AG20443 (cell line): ENCODE data around the gene SLC27A3.
"Not testable (repeated sequence)": the region's sequence is repeated elsewhere in the genome, so short reads cannot be mapped to it uniquely, and the experiment has no call there.

ENCODE experiments used
- DNase-seq: peaks from one replicate; pipeline ENCODE4 v3.0.0; 2012; ENCODE audit warnings: low spot score, mixed read lengths

SLC27A3 gene

DNA sequence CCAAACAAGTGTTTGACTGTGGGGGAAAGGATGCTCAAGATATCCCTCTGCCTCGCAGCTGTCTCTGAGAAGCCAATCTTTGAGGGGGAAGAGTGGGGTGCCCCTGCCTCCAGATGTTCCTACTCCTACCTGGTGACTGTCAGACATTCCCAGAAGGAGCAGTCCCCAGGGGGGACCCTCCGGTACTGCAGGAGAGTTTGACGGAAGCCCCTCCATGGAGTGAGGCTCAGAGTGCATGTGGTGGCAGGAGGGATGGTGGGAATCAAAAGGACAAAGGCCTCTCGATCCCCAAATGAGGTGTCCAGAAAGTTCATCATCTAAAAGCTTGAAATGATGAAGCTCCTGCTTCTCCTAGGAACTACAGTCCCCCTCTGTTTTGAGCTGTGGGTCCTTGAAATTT lies 5.3 kb downstream of the SLC27A3 start:
- DNase-seq, result no peak

DNA sequence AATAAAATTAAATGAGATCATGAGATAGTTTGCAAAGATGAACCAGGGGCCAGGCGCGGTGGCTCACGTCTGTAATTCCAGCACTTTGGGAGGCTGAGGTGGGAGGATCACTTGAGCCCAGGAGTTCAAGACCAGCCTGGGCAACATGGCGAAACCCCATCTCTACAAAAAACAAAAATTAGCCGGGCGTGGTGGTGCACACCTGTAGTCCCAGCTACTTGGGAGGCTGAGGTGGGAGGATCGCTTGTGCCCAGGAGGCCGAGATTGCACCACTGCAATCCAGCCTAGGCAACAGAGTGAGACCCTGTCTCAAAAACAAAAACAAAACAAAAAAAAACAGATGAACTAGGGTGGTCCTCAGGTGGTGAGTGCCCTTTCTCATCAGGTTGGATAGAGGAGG lies 7.4 kb downstream of the SLC27A3 start:
- not testable (repeated sequence) for DNase-seq

DNA sequence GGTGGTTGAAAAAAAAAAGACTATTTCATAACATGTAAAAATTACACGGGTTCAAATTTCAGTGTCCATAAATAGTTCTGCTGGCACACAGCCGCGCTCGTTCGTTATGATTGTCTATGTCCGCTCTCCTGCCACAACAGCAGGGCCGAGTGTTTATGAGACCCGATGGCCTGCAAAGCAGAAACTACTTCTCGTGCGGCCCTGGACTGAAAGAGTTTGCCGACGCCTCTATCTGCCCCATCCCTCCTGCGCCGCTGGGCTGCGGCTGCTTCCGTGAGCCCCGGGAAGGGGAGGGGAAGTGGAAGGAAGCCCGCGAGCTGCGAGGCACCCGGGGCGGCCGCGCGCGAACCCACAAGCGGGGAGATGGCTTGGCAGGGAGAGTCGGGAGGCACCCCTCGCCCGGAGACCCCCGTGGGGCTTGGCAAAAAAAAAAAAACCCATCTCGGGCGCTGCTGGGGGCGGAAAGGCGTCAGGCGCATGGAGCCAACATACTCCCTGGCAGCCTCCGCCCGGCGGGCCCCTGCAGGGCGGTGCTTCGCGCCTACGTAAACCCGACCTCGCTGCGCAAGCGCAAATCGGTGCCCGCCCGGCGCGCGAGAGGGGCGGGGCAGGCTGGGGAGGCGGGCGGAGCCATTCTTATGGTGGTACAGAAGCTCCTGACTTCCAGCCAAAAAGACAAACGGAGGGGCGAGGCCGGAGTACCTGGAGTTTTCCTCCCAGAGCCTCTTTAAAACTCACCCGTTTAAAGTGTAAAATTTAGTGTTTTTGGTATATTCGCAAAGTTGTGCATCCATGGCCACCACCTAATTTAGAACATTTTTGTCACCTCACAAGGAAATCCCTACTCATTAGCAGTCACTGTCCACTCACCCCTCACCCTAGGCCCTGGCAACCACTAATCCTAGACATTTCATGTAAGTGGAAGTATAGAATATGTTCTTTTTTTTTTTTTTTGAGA lies 8.3 kb downstream of the SLC27A3 start:
- DNase-seq, result peak; percentile 99

DNA sequence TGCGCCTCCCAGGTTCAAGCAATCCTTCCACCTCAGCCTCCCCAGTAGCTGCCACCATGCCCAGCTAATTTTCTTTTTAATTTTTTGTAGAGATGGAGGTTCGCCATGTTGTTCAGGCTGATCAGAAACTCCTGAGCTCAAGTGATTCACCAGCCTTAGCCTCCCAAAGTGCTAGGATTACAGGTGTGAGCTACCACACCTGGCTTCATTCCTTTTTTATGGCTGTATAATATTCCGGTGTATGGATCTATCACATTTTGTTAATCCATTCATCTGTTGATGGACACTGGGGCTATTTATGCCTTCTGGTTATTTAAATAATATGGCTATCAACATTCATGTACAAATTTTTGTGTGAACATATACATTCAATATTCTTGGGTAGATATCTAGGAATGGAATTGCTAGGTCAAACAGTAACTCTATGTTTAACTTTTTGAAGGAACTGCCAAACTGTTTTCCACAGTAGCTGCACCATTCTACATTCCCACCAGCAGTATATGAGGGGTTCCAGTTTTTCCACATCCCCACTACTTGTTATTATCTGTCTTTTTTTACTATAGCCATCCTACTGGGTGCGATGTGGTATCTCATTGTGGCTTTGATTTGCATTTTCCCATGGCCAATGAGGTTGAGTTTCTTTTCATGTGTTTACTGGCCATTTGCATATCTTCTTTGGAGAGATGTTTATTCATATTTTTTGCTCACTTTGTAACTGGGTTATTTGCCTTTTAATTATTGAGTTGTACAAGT lies 11.0 kb downstream of the SLC27A3 start:
- DNase-seq, result no peak

DNA sequence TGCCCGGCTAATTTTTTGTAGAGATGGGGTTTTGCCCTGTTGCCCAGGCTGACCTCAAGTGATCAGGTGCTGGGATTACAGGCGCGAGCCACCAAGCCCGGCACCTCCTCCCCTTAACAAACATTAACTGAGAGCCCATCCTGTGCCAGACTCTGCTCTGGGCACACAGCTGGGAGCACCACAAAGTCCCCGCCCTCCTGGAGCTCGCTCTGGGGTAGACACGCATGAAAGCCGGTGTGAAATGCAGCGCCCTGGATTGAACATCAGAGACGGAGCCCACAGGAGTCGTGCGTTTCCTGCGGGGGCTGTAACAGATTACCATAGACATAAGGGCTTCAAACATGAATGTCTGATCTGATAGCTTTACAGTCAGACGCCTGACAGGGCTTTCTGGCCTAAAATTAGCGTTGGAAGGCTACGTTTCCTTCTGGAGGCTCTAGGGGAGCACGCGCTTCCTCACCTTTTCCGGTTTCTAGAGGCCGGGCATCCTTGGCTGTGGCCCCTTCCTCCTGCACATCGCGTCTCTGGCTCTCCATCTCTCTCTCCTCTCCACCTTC lies 14.3 kb downstream of the SLC27A3 start:
- DNase-seq, result no peak

DNA sequence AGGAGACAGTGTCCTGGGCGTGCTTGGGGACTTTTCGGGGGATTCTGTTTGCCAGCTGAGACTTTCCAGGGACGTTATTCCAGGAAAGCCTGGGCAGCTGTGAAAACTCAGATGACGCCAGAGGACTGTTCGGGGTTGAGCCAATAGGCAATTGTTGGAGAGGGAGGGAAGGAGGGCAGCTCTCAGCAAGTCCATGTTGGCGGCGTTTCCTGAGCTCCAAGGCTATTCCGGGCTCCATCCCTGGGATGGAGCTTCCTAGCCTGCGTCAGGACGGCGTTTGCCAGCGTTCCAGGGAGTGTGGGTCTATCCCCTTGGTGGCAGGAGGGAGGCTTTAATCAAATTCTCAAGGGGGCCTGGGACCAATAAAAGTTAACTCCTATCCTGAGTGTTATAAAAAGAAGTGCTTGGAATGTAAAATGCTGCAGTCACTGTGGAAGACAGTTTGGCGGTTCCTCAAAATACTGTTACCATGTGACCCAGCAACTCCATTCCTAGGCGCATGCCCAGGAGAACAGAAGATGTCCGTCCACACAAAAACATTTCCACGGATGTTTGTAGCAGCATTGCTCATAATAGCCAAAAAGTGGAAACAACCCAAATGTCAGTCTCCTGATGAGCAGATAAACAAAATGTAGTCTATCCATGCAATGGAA lies 15.2 kb downstream of the SLC27A3 start:
- peak; percentile 88 for DNase-seq

DNA sequence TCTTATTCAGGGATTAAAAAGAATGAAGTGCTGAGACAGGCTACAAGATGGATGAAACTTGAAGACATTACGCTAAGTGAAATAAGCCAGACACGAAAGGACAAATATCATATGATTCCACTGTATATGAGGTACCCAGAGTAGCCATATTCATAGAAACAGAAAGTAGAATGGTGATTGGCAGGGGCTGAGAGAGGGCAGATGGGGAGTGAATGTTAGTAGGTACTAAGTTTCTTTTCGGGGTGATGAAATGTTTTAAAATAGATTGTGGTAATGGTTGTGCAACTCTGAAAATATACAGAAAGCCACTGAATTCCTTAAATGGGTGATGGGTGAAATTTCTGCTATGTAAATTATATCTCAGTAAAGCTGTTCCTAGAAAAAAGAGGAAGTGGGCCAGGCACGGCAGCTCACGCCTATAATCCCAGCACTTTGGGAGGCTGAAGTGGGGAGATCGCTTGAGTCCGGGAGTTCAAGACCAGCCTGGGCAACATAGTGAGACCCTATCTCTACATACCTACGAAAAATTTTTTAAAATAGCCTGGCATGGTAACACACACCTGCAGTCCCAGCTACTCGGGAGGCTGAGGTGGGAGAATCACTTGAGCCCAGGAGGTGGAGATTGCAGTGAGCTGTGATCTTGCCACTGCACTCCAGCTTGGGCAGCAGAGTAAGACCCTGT lies 15.9 kb downstream of the SLC27A3 start:
- peak; percentile 79 for DNase-seq

DNA sequence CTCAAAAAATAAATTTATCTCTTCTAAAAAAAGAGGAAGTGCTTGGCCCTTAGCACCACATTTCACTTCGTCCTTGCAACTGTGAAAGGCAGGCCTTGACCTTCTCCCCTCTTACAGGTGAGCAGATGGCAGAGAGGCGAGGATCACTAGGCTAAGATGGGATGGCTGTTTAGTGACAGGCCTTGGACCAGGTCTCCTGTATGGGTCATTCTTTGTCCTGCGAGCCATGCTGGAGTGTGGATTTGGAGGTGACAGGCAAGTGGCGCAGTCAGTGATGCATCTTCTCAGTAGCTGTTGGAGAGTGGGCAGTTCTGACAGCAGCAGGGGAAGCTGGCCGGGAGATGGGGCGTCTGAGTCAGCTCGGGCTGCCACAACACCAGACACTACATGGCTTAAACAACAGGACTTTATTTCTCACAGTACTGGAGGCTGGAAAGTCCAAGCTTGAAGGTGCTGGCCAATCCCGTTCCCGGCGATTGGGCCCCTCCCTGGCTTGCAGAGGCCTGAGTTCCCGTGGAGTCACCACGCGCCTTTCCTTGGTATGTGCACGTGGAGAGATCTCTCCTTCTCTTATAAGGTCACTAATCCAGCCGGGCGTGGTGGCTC lies 16.5 kb downstream of the SLC27A3 start:
- peak; percentile 50 for DNase-seq

DNA sequence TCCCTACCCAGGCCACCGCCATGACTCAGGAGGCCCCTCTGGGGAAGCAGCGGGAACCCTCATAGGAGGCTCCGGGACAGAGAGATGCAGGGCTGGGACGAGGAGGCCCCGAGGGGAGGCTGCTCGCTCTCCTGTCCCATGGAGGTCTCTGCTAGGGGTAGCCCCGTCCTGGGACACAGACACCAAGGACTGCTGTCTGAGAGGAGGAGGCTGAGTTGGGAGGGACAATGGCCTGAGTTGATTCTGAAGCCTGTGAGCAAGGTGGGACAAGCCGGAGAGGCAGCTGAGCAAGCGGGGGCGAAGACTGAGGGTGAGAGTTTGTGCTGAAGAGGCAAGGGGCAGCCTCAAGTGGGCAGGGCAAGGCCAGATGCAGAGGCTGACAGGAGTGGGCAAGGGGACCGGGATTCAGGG lies 17.4 kb downstream of the SLC27A3 start:
- no peak for DNase-seq

DNA sequence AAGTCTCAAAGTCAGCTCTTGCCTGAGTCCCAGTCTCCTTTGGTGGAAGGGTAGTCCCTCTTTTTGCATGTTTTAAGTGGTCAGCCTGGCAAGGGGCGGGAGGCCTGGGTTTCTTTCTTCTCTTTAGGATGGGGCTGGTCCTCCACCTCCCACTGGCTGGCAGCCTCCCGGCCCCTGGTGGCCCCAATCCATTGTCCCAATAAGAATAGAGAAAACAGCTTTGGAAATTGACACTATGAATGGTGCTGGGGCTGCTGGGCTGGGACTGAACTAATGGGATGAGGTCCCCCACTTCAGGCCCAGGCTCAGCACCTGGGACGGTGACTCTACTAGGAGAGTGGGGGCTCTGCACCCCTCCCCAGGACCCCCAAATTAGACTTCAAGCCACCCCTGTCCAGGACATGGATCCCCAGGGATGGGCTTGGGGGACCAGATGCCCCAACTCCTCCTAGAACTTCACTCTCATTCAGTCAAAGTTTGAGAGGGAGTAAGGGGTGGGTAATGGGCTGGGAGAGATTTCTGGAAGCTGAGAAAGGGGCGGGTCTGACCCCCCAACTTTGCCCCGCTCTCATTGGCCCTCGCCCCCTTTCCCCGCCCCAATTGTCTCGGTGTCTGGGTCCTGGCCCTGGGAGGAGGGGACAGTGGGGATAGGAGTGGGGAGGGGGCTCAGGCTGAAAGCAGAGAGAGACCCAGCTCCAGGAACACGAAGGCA lies 18.2 kb downstream of the SLC27A3 start:
- DNase-seq, result no peak

DNA sequence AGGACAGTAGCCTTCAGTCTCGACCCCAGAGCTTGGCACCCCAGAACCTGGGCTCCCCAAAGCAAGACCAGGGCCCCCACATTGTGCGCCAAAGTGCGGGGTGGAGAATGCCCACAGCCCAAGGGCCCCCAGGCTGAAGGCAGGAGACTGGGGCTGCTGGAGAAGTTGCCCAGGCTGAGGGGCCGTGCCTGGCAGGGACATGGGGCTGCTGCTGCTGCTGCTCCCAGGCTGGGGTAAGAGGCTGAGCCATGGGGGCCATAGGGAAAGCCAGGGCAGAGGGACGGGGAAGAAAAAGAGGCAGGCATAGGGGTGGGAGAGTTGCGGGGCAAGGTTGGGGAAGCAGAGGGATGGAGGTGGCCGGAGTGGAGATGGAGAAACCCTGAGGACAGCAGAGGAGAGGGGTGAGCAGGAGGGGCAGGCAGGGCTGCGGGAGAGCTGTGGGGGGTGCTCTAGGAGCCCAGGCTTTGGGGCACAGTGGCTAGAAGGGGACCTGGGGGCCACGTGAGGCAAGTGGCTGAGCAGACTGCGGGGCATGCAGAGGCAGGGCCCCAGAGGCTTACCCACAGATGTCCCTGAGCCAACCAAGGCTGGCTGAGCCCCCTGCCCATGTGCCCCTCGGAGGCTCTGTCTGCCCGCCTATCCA lies 18.9 kb downstream of the SLC27A3 start:
- no peak for DNase-seq

DNA sequence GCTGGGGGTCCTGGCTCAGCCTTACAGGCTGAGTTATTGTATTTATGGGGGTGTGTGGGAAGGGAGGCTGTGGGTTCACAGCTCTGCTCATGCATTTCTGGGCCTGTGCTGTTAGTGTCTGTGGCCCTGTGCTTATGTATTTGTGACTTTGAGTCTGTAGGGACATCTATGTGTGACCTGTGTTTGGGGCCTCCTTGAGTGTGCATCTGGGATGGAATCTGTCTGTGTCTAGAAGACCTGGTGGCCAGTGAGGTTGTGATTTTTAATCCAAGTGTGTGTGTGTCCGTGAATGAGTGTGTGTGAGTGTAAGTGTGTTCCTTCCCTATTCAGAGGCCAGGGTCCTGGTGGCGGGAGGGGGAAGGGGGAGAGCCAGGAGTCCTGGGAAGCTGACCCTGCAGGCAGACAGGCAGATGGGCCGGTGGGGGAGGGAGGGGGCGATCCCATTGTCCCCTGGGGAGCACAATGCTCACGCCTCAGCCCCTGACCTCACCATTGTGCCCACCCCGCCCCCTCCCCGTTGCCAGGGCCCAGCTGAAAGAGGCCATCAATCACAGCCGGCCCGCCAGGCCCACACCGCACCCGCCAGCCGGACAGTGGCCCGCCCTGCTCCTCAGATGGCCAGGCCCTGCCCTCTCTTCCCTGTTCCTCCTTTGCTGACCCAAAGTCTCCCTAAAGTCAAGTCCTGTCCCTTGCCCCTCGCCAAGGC lies 19.6 kb downstream of the SLC27A3 start:
- DNase-seq, result no peak

DNA sequence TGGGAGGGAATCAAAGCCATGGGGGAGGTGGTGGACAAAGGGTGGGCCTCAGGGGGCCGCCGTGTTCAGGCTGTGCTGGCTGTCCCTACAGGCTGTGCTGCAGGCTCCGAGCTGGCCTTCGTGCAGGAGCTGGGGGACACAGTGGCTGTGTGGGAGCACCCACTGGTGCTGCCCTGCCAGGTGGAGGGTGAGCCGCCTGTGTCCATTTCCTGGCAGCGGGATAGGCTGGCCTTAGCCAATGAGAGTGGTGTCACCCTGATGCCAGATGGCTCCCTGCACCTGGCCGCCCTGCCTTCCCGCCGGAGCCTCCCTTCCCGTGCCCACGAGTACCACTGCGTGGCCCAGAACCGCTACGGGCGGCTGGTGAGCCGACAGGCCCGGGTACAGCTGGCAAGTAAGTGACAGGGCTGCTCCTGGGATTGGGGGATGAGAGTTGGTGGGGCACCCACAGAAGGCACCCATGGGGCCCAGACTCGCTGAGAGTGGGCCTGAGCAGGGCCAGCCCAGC lies 20.2 kb downstream of the SLC27A3 start:
- DNase-seq, result no peak

DNA sequence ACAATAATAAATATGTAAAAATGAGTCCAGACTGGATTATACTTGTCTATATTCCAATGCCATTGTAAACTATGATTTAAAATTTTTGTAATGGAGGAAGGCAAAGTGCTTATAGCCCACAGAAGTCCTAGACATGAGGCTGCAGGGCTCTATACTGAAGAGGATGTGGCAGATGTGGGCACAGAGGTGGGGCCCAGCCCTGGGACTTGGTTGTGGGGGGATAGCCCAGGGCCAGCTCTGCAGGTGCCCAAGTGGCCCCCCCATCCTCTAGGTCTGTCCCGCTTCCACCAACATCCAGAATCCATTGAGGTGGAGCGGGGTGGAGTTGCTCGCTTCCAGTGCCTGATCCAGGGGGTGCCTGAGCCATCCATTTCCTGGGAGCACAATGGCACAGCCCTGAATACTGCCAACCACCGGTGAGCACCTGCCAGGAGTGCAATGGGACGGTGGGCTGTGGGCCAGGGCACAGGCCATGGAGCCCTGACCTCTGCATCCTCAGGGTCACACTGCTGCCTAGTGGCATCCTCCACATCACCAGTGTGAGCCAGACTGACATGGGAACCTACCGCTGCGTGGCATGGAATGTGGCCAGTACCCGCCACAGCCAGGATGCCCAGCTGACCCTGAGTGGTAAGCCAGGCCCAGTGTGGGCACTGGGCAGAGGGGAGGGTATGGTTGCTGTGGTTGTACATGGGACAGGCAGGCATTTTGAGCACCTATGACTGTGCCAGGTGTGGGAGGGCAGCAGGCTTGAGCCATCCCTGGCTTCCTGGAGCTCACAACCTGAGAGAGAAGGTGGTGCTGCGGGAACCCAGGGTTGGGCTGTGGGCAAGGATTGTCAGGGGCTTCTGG lies 21.0 kb downstream of the SLC27A3 start:
- DNase-seq, result no peak

DNA sequence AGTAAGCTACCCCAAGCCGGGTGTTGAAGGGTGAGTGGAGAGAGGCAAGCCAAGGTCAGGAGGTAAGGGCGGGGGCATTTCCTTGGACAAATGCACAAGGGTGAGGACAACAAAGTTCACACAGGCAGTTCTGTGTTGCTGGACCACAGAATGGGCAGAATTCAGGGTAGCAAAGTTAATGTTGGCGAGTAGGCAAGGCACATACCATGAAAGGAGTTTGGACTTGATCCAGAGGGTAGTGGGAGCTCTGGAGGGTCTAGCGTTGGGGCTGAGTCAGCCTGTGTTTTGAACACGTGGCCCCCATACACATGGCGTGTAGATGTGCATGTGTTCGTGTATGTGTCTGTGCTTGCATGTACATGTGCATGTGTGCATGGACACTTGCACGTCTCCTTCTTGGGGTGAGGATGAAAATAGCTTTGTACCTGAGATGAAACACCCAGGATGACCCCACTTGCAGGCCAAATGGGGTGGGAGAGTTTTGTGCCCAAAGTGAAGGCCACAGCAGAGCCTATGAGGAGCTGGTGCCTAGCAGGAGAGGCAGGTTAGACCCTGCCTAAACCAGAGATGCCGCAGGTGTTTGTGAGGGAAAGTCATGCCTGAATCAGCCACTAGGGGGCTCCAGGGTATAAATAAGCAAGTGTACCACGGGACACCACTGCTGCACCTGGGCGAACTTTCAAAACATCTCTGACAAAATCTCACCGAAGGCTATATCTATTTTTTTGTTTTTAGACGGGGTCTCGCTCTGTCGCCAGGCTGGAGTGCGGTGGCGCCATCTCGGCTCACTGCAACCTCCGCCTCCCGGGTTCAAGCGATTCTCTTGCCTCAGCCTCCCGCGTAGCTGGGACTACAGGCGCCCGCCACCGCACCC lies 21.8 kb downstream of the SLC27A3 start:
- peak; percentile 80 for DNase-seq

DNA sequence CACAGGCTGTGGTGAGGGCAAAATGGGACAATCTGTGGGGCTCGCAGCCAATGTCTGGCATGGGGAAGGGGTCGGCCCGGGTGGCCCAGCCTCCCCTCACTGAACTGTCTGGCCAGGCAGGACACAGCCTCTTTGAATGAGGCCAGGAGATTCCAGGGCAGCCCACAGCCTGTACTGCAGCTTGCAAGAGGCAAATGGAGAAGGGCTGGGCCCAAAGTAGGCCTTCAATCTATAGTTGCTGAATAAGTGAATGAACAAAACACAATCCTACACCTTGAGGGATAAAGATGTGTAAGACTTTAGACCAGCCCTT lies 23.2 kb downstream of the SLC27A3 start:
- no peak for DNase-seq

DNA sequence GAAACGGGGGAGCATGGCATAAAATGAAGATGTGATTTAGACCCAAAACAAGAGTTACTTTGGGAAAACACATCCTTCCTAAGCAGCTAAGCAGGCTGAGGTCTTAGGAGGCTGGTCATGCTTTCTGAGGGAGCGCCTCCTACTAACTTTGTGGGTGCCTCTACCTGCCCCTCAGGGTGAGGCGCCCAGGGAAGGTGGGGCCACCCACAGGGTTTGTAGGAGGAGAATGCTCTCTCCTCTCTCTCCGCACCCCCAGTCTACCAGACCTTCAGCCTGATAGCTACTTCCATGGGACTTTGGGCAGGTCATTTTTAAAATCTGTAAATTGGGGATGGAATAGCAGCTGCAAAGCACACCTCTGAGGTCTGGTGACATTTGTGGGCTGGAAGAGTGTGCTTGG lies 23.8 kb downstream of the SLC27A3 start:
- no peak for DNase-seq
